Pancreas (tissue), 10 donors: Measurements from ENCODE around the gene ABCC10. TPM values are rescaled to one million over a fixed set of nuclear protein-coding genes. Genes with fewer than 3 reads are reported as not detected.

Source experiments
- ATAC-seq, 4 donors: fragments of 200-7000 bp; cut with Tn5 transposase; one replicate each; pipeline versions ENCODE4 v1.8.0 to v1.9.1; 2020; ENCODE audit warnings: mild to moderate bottlenecking in 4 of 4, moderate library complexity in 4 of 4
- DNase-seq, 6 donors: peaks; one replicate each; pipeline ENCODE4 v3.0.0-alpha.2; 2020
- FAIRE-seq: peaks from 2 replicates; lab custom pipeline; 2012; peaks lifted over from hg19 to GRCh38; lab: Jason Lieb, UNC
- H3K27ac ChIP-seq, 4 donors: fragments of 200-600 bp; sonication (generic); 1 replicate in 3 of 4; 2 replicates in 1 of 4; pipeline versions ENCODE4 v1.5.0 to v1.8.0; 2020
- H3K27me3 ChIP-seq, 4 donors: fragments of 200-600 bp; one replicate each; pipeline ENCODE4 v1.8.0; 2021
- H3K36me3 ChIP-seq, 3 donors: fragments of 200-600 bp; sonication (generic) in 1 of 3; one replicate each; pipeline versions ENCODE4 v1.5.0 to v1.8.0; 2020 to 2021
- H3K4me1 ChIP-seq, 3 donors: fragments of 200-600 bp; one replicate each; pipeline ENCODE4 v1.8.0; 2021
- H3K4me3 ChIP-seq, 4 donors: fragments of 200-600 bp; sonication (generic) in 2 of 4; one replicate each; pipeline versions ENCODE4 v1.5.0 to v1.8.0; 2020 to 2021
- H3K9me3 ChIP-seq, 4 donors: fragments of 200-600 bp; one replicate each; pipeline ENCODE4 v1.8.0; 2021
- WGBS, 2 donors: extraction: QIAGEN DNeasy Blood & Tissue Kit; methylation state at CpG; one replicate each; pipeline ENCODE4 v1.1.7; 2013; 5-methylcytosine and 5-hydroxymethylcytosine counted together
- intact Hi-C, 3 donors: fragments of 100-400 bp; cut with DNase I; formaldehyde crosslinking; loops; one replicate each; pipeline versions ENCODE4 v1.11.1 to v1.14.2; 2022
- polyA plus RNA-seq, 2 donors: library from polyadenylated mRNA; stranded (reverse); fragments of 200-250 nt; gene quantifications; one replicate each; pipeline ENCODE4 v1.2.3, GENCODE V29; 2013
- total RNA-seq, 6 donors: library from RNA; stranded (reverse); fragmentation: NEBNext Ultra II Directional in 4 of 6; extraction: Animal tissue kit (Norgen Biotek cat#: 25700) in 4 of 6; gene quantifications; one replicate each; pipeline versions ENCODE4 v1.2.1 to v1.2.4, GENCODE V29; 2021 to 2023
- TF ChIP-seq, protein P1 (sequence below), 4 donors: fragments of 200-600 bp; sonication (generic) in 3 of 4; IDR thresholded peaks; one replicate each; pipeline versions ENCODE4 v1.5.0 to v1.8.0; 2021; ENCODE audit warnings: antibody characterized with exemption in 4 of 4
- donor health status: healthy with polysubstance abuse.
- donor health status: DM: no; HTN: no; CAD: no; lungs with moderate emphysema.
- donor health status: DM: no; HTN: no; CAD: no.
- donor health status: control.
- donor health status: control.
- donor health status: Bipolar disorder and iron deficiency.
- donor health status: DM: yes; HTN: yes; CAD: no.
- donor health status: DM: no; HTN: no; CAD: no.
- donor health status: DM: no; HTN: no; CAD: no.
- donor health status: DM: yes; HTN: yes; CAD: no.

The ABCC10 gene
- total and polyA plus RNA-seq, 8 donors = 14.0 to 54.8 (median 19.9) TPM

DNA sequence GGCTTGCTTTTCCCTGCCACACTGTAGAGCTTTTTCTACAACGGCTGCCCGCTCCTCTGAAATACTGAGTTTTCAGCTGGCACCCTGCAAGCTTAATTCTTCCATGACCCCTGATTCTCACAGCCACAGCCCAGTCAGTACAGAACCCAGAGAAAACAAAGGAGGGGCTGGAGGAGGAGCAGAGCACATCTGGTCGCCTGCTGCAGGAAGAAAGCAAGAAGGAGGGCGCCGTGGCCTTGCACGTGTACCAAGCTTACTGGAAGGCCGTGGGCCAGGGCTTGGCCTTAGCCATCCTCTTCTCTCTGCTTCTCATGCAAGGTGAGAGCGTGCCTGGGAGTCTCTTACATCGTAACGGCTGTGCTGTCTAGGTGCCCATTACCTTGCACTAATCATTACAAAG, 16.7 kb downstream of the ABCC10 start:
- DNase-seq (peak in 1 of 6 donors; percentile 51), ATAC-seq (no peak), FAIRE-seq (no peak)
- H3K36me3 ChIP-seq = peaks cover 0 to 27% (median 14%) of the 10 kb centered on the region in 3 donors
- intact Hi-C loops = no loop called here
- H3K4me3 ChIP-seq = no peak overlapping the region
- H3K9me3 ChIP-seq = no peaks in the 10 kb centered on the region
- TF ChIP-seq, protein P1, sequence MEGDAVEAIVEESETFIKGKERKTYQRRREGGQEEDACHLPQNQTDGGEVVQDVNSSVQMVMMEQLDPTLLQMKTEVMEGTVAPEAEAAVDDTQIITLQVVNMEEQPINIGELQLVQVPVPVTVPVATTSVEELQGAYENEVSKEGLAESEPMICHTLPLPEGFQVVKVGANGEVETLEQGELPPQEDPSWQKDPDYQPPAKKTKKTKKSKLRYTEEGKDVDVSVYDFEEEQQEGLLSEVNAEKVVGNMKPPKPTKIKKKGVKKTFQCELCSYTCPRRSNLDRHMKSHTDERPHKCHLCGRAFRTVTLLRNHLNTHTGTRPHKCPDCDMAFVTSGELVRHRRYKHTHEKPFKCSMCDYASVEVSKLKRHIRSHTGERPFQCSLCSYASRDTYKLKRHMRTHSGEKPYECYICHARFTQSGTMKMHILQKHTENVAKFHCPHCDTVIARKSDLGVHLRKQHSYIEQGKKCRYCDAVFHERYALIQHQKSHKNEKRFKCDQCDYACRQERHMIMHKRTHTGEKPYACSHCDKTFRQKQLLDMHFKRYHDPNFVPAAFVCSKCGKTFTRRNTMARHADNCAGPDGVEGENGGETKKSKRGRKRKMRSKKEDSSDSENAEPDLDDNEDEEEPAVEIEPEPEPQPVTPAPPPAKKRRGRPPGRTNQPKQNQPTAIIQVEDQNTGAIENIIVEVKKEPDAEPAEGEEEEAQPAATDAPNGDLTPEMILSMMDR (IDR thresholded peaks at IDR 0.05) = no peak
- no peaks in the 10 kb centered on the region for H3K4me1 ChIP-seq
- H3K27me3 ChIP-seq = no peaks in the 10 kb centered on the region
- WGBS, 2 donors = 92 to 94% methylated on average over 10 of the region's 10 CpGs
- H3K27ac ChIP-seq = no peak overlapping the region

DNA sequence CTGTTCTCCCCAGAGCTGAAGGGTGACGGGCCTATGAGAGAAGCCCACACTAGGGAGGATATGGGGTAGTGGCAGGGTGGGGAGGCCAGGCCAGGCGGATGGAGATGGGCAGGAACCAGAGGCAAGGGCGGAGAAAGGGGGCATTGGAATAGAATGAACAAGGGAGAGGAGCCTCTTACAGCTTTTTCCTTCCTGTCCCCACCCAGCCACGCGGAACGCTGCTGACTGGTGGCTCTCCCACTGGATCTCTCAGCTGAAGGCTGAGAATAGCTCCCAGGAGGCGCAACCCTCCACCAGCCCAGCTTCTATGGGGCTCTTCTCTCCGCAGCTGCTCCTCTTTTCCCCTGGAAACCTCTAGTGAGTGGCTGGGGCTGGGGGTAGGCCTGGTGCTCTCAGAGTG, 17.2 kb downstream of the ABCC10 start:
- TF ChIP-seq, protein P1 (IDR thresholded peaks at IDR 0.05) = no peak
- Histone ChIP-seq H3K4me1 (no peaks in the 10 kb centered on the region), H3K27ac (no peak overlapping the region), H3K4me3 (no peak overlapping the region), H3K27me3 (no peaks in the 10 kb centered on the region), H3K36me3 (peaks cover 0 to 27% (median 19%) of the 10 kb centered on the region in 3 donors), H3K9me3 (no peaks in the 10 kb centered on the region)
- DNase-seq (no peak), ATAC-seq (no peak), FAIRE-seq (no peak)
- intact Hi-C loops = no loop called here
- 92 to 98% methylated on average over 8 of the region's 8 CpGs for WGBS, 2 donors

DNA sequence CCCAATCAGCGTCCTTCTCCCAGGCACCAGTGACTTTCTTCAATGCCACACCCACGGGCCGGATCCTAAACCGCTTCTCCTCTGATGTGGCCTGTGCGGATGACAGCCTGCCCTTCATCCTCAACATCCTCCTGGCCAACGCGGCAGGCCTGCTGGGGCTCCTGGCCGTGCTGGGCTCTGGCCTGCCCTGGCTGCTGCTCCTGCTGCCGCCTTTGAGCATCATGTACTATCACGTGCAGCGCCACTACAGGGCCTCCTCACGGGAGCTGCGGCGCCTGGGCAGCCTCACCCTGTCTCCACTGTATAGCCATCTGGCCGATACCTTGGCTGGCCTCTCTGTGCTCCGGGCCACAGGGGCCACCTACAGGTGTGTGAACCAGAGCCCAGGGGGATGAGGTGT, 18.2 kb downstream of the ABCC10 start:
- DNase-seq = peak in 1 of 6 donors; percentile 51
- no peak for FAIRE-seq

DNA sequence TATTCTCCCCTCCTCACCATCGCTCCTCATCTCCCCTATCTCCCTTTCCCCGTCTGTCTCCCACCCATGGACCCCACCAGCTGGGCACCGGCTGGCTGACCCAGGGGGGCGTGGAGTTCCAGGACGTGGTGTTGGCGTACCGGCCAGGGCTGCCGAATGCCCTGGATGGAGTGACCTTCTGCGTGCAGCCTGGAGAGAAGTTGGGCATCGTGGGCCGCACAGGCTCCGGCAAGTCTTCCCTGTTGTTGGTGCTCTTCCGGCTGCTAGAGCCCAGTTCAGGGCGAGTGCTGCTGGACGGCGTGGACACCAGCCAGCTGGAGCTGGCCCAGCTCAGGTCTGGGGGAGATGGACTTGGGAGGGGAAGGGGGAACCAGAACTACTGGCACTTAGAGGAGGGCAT, 20.3 kb downstream of the ABCC10 start:
- no peak overlapping the region for H3K27ac ChIP-seq
- H3K4me1 ChIP-seq = no peaks in the 10 kb centered on the region
- TF ChIP-seq, protein P1 (IDR thresholded peaks at IDR 0.05) = no peak
- intact Hi-C loops = no loop called here
- no peaks in the 10 kb centered on the region for H3K9me3 ChIP-seq
- H3K4me3 ChIP-seq = no peak overlapping the region
- no peaks in the 10 kb centered on the region for H3K27me3 ChIP-seq
- ATAC-seq (no peak), FAIRE-seq (no peak), DNase-seq (peak in 1 of 6 donors; percentile 51)
- H3K36me3 ChIP-seq = peaks cover 0 to 31% (median 19%) of the 10 kb centered on the region in 3 donors
- WGBS, 2 donors = 93% methylated on average over 16 of the region's 16 CpGs

More for the DNA sequence above, 18.2 kb downstream of the ABCC10 start:
- Histone ChIP-seq H3K4me3 (no peak overlapping the region), H3K27me3 (no peaks in the 10 kb centered on the region), H3K4me1 (no peaks in the 10 kb centered on the region), H3K36me3 (peaks cover 0 to 27% (median 24%) of the 10 kb centered on the region in 3 donors), H3K27ac (no peak overlapping the region), H3K9me3 (no peaks in the 10 kb centered on the region)
- intact Hi-C loops = no loop called here
- TF ChIP-seq, protein P1 (IDR thresholded peaks at IDR 0.05) = no peak
- 89 to 91% methylated on average over 16 of the region's 16 CpGs for WGBS, 2 donors
- peak in 1 of 4 donors; percentile 18 for ATAC-seq

DNA sequence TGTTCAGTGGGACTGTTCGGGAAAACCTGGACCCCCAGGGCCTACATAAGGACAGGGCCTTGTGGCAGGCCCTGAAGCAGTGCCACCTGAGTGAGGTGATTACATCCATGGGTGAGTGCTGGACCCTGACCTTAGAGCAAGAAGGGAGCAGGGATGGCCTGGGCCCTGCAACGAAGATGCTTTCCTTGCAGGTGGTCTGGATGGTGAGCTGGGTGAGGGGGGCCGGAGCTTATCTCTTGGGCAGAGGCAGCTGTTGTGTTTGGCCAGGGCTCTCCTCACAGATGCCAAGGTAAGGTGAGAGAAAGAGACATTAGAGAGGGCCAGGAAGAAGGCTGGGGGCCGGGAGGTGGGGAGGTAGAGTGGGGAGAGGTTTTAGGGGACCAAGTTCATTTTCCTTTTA, 21.6 kb downstream of the ABCC10 start:
- 90 to 93% methylated on average over 4 of the region's 4 CpGs for WGBS, 2 donors
- intact Hi-C loops = no loop called here
- H3K4me1 ChIP-seq = no peaks in the 10 kb centered on the region
- TF ChIP-seq, protein P1 (IDR thresholded peaks at IDR 0.05) = no peak
- H3K36me3 ChIP-seq = peaks cover 0 to 31% (median 16%) of the 10 kb centered on the region in 3 donors
- peak in 1 of 6 donors; percentile 24 for DNase-seq
- H3K27me3 ChIP-seq = no peaks in the 10 kb centered on the region
- no peak overlapping the region for H3K27ac ChIP-seq
- no peak overlapping the region for H3K4me3 ChIP-seq
- ATAC-seq = no peak
- no peaks in the 10 kb centered on the region for H3K9me3 ChIP-seq
- FAIRE-seq = no peak
